AG04450 (cell line): ENCODE measurements around the gene TMC3. TPM values are rescaled to one million over a fixed set of nuclear protein-coding genes. Genes with fewer than 3 reads are reported as not detected.

Experiments used
- CTCF ChIA-PET: fragments of 300-600, 350-600 bp; formaldehyde crosslinking; extraction: SDS; loops from one replicate; lab custom pipeline; 2022; ENCODE audit warnings: antibody characterized with exemption, inconsistent platforms; lab: Charles Lee
- POLR2A ChIA-PET: fragments of 350-600 bp; formaldehyde crosslinking; extraction: SDS; loops from one replicate; lab custom pipeline; 2021; ENCODE audit warnings: antibody characterized with exemption, inconsistent platforms; lab: Yijun Ruan, JAX
- DNase-seq: peaks from one replicate; pipeline ENCODE4 v3.0.0-alpha.2; 2011; ENCODE audit warnings: low read depth, low spot score
- H3K27ac ChIP-seq: one replicate; pipeline ENCODE4 v1.5.1; 2012; ENCODE audit warnings: low read depth, low read length, control low read depth
- H3K27me3 ChIP-seq: one replicate; pipeline ENCODE4 v1.6.0; 2012; ENCODE audit warnings: low read length; ENCODE audit not compliant: control insufficient read depth, insufficient read depth
- H3K4me3 ChIP-seq: 2 replicates; pipeline ENCODE4 v1.5.1; 2011; ENCODE audit warnings: mild to moderate bottlenecking, low read depth, low read length, control low read depth
- H3K9me3 ChIP-seq: 2 replicates; pipeline ENCODE4 v1.5.1; 2012; ENCODE audit warnings: low read length; ENCODE audit not compliant: control insufficient read depth, insufficient read depth
- CTCF ChIP-seq: IDR thresholded peaks from 2 replicates; pipeline ENCODE4 v1.5.1; 2011; ENCODE audit warnings: low read depth, low read length, control low read depth, inconsistent platforms
- polyA plus RNA-seq: library from polyadenylated mRNA; depleted of rRNA; stranded (reverse); fragments of >200 nt; gene quantifications from 2 replicates; pipeline ENCODE4 v1.2.3, GENCODE V29; 2011

Gene TMC3
- polyA plus RNA-seq, 1 experiment = not detected

GRCh38 chr15:81301385-81301784 lies 72.6 kb downstream of the TMC3 start:
- ChIA-PET CTCF (interaction anchor here (0.7 to 1.4 kb wide), 4 partner anchors 35 to 107 kb away, joined by 3 to 6 read pairs (median 3); no protein-coding TSS in a partner anchor), POLR2A (no interaction called here)
- Histone ChIP-seq H3K9me3 (no peaks in the 10 kb centered on the region), H3K27me3 (no peaks in the 10 kb centered on the region), H3K27ac (no peak overlapping the region), H3K4me3 (no peak overlapping the region)
- DNase-seq = no peak
- TF ChIP-seq CTCF = no peak

GRCh38 chr15:81299630-81300273 lies 74.3 kb downstream of the TMC3 start:
- Histone ChIP-seq H3K27me3 (no peaks in the 10 kb centered on the region), H3K4me3 (no peak overlapping the region), H3K9me3 (no peaks in the 10 kb centered on the region), H3K27ac (no peak overlapping the region)
- no peak for DNase-seq
- POLR2A ChIA-PET = no interaction called here
- no peak for TF ChIP-seq CTCF
- CTCF ChIA-PET = no interaction called here

- no peak for TF ChIP-seq CTCF
- H3K27me3 ChIP-seq = no peaks in the 10 kb centered on the region
- ChIA-PET CTCF (no interaction called here), POLR2A (no interaction called here)
- DNase-seq = no peak
- H3K4me3 ChIP-seq = no peak overlapping the region
- H3K27ac ChIP-seq = no peak overlapping the region
- no peaks in the 10 kb centered on the region for H3K9me3 ChIP-seq
These were observed 74.9 kb downstream of the TMC3 start for GRCh38 chr15:81299156-81299555.

GRCh38 chr15:81298611-81299010 lies 75.4 kb downstream of the TMC3 start:
- H3K27me3 ChIP-seq = no peaks in the 10 kb centered on the region
- POLR2A ChIA-PET = no interaction called here
- no peaks in the 10 kb centered on the region for H3K9me3 ChIP-seq
- no peak overlapping the region for H3K27ac ChIP-seq
- CTCF ChIA-PET = no interaction called here
- DNase-seq = no peak
- H3K4me3 ChIP-seq = no peak overlapping the region
- TF ChIP-seq CTCF = no peak

GRCh38 chr15:81297603-81298575 lies 76.1 kb downstream of the TMC3 start:
- no peak for DNase-seq
- Histone ChIP-seq H3K27me3 (no peaks in the 10 kb centered on the region), H3K9me3 (no peaks in the 10 kb centered on the region), H3K27ac (no peak overlapping the region), H3K4me3 (no peak overlapping the region)
- ChIA-PET POLR2A (no interaction called here), CTCF (no interaction called here)
- no peak for TF ChIP-seq CTCF
